ENCODE results near the gene COL26A1. TPM values are rescaled to one million over a fixed set of nuclear protein-coding genes. Genes with fewer than 3 reads are reported as not detected.

Gene COL26A1
- total RNA-seq, 2 donors from 2014 or later = 0.35 TPM; not detected in 1

DNA sequence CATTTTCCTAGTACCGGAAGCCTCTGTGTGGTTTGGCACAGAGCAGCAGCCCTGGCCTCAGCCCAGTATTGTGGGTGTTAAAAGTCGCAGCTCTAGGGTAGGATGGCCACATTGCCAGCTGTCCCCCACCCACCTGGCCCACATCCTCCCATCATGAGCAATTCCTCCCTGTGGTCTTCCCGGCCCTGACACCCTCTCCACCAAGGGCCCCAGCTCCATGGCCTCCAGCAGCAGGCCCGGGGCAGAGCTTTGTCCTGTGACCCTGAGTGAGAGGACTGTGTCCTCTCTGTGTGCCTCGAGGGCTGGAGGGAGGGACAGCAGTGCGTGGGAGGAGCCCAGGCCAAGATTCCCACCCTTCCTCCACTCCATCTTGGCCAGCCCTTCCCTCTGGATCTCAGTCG is 172.7 kb downstream of the COL26A1 start:
- no peak overlapping the region for H3K4me3 ChIP-seq
- no peak overlapping the region for H3K27ac ChIP-seq
- intact Hi-C loops (cut with DNase I) = no loop called here
- H3K9me3 ChIP-seq = no peaks in the 10 kb centered on the region
- TF ChIP-seq, protein P1, sequence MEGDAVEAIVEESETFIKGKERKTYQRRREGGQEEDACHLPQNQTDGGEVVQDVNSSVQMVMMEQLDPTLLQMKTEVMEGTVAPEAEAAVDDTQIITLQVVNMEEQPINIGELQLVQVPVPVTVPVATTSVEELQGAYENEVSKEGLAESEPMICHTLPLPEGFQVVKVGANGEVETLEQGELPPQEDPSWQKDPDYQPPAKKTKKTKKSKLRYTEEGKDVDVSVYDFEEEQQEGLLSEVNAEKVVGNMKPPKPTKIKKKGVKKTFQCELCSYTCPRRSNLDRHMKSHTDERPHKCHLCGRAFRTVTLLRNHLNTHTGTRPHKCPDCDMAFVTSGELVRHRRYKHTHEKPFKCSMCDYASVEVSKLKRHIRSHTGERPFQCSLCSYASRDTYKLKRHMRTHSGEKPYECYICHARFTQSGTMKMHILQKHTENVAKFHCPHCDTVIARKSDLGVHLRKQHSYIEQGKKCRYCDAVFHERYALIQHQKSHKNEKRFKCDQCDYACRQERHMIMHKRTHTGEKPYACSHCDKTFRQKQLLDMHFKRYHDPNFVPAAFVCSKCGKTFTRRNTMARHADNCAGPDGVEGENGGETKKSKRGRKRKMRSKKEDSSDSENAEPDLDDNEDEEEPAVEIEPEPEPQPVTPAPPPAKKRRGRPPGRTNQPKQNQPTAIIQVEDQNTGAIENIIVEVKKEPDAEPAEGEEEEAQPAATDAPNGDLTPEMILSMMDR (IDR thresholded peaks at IDR 0.05) = no peak
- H3K36me3 ChIP-seq = no peaks in the 10 kb centered on the region
- H3K4me1 ChIP-seq = no peaks in the 10 kb centered on the region
- DNase-seq = no peak
- no peak overlapping the region for H3K9ac ChIP-seq (ENCODE audit: low read depth in 2 of 2, low read length in 2 of 2)
- no peaks in the 10 kb centered on the region for H3K27me3 ChIP-seq

DNA sequence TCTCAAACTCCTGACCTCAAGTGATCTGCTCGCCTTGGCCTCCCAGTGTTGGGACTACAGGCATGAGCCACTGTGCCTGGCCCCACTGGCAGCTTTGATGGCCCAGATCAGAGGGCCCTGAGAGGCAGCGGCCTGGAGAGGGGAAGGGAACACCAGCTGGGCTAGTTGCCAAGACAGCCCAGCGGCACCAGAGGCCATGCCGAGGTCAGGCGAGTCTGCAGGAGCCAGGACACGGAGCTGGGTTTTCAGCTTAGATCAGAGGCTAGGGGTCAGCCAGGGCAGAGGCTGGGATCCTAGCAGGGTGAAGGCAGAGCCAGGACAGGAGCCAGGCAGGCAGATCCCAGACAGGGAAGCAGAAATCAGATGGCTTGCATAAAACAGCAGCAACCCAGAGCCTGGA is 173.6 kb downstream of the COL26A1 start:
- Histone ChIP-seq H3K4me3 (no peak overlapping the region), H3K4me1 (no peaks in the 10 kb centered on the region), H3K9ac (ENCODE audit: low read depth in 2 of 2, low read length in 2 of 2) (no peak overlapping the region), H3K36me3 (no peaks in the 10 kb centered on the region), H3K27me3 (no peaks in the 10 kb centered on the region), H3K9me3 (no peaks in the 10 kb centered on the region), H3K27ac (no peak overlapping the region)
- no peak for DNase-seq
- TF ChIP-seq, protein P1 (IDR thresholded peaks at IDR 0.05) = no peak
- intact Hi-C loops (cut with DNase I) = no loop called here

DNA sequence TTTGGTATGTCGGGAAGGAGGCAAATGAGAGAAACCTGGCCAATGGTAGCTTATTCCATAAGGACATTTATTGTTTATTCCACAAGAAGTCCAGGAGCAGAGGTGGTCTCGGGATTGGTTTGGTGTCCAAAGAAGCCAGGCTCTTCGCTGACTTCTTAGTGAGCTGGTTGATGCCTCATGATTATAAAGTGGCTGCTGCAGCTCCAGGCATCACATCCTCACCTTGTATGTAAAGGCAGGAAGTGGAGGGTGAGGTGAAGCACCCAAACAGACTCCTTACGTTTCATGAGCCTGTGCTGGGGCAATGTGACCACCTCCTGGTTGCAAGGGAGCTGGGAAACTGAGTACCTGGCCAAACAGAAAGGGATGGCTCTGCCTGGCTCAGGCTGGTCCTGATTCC is 174.0 kb downstream of the COL26A1 start:
- H3K27me3 ChIP-seq = no peaks in the 10 kb centered on the region
- H3K9ac ChIP-seq (ENCODE audit: low read depth in 2 of 2, low read length in 2 of 2) = no peak overlapping the region
- DNase-seq = no peak
- H3K4me1 ChIP-seq = no peaks in the 10 kb centered on the region
- TF ChIP-seq, protein P1 (IDR thresholded peaks at IDR 0.05) = no peak
- no peak overlapping the region for H3K4me3 ChIP-seq
- H3K27ac ChIP-seq = no peak overlapping the region
- intact Hi-C loops (cut with DNase I) = no loop called here
- no peaks in the 10 kb centered on the region for H3K36me3 ChIP-seq
- H3K9me3 ChIP-seq = no peaks in the 10 kb centered on the region

DNA sequence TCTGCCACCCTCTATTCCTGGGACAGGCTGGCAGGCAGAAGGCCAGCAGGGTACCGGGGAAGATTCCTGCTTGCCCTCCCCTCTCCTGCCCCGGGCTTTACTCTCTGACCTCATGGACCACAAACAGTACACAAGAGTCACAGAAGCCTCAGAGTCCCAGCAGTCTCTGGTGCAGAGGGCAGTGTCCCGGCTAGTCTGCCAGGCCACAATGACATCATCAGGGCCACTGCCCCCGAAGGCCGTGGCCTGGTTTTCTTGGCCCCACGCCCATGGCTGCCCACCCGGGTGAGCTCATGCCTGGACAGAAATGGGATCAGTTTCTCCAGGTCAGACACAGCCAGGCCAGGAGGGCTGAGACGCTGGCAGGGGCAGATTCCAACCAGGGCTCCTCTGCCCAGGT is 174.5 kb downstream of the COL26A1 start:
- H3K9me3 ChIP-seq = no peaks in the 10 kb centered on the region
- H3K27me3 ChIP-seq = no peaks in the 10 kb centered on the region
- no peak overlapping the region for H3K9ac ChIP-seq (ENCODE audit: low read depth in 2 of 2, low read length in 2 of 2)
- H3K4me1 ChIP-seq = no peaks in the 10 kb centered on the region
- no peak overlapping the region for H3K4me3 ChIP-seq
- no peak for DNase-seq
- TF ChIP-seq, protein P1 (IDR thresholded peaks at IDR 0.05) = no peak
- H3K36me3 ChIP-seq = no peaks in the 10 kb centered on the region
- no peak overlapping the region for H3K27ac ChIP-seq
- intact Hi-C loops (cut with DNase I) = no loop called here

DNA sequence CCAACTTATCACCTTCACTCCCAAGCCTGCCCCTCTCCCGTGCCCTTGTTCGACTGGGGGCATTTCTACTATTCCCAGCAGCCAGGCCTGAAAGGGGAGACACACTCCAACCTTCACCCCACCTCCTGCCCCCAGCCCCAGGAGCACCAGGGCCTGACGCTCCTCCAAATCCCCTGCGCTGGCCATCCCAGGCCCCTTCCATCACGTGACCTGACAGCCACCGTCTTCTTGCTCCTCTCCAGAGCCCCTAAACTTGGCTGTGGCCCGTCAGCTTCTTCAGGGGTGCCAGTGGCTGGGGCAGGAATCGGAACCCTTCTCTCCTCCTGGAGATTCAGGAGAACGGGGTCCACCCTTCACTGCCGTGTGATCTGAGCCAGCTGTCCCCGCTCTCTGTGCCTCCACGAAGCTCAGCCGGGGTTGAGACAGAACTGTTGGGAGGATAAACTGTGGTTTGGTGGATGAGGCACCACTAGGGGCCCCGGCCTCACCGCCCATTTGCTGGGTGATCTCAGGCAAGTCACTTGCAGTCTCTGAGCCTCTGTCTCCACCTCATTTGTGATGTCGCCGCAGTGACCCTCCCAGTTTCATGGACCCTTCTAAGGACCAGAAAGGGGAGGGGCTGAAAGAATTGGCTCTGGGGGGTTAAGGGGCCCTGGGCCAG is 175.4 kb downstream of the COL26A1 start:
- H3K4me3 ChIP-seq = no peak overlapping the region
- no peaks in the 10 kb centered on the region for H3K4me1 ChIP-seq
- H3K36me3 ChIP-seq = no peaks in the 10 kb centered on the region
- TF ChIP-seq, protein P1 (IDR thresholded peaks at IDR 0.05) = no peak
- H3K27ac ChIP-seq = no peak overlapping the region
- no peak for DNase-seq
- H3K27me3 ChIP-seq = no peaks in the 10 kb centered on the region
- intact Hi-C loops (cut with DNase I) = no loop called here
- H3K9me3 ChIP-seq = no peaks in the 10 kb centered on the region
- H3K9ac ChIP-seq (ENCODE audit: low read depth in 2 of 2, low read length in 2 of 2) = no peak overlapping the region
